Myocyte (in vitro differentiated cells): ENCODE measurements around the gene GPR37. TPM values are rescaled to one million over a fixed set of nuclear protein-coding genes. Genes with fewer than 3 reads are reported as not detected.

Source experiments
- DNase-seq: peaks from one replicate; pipeline ENCODE4 v3.0.0-alpha.2; 2012; ENCODE audit warnings: low read depth
- polyA plus RNA-seq: library from polyadenylated mRNA; unstranded; fragments of >200 nt; gene quantifications from one replicate; pipeline ENCODE4 v1.2.1, GENCODE V29; 2012; ENCODE audit warnings: missing spikeins
- total RNA-seq: library from RNA; depleted of rRNA; stranded (reverse); fragments of >200 nt; gene quantifications from 2 replicates; pipeline ENCODE4 v1.2.3, GENCODE V29; 2014

Gene GPR37
- 0.42 and 0.62 TPM in 2 replicates for total RNA-seq
- 0.03 TPM for polyA plus RNA-seq

- DNase-seq, result peak; percentile 41
These were observed at the start of gene GPR37 for GRCh38 chr7:124765401-124766352. GPR37 (minus strand) TSS chr7:124765792; CDS start chr7:124764976, 816 bp downstream.

- no peak for DNase-seq
These were observed 48.6 kb upstream of the GPR37 start for GRCh38 chr7:124813994-124814798.

GRCh38 chr7:124812764-124813163 lies 47.2 kb upstream of the GPR37 start:
- no peak for DNase-seq

GRCh38 chr7:124811341-124811740 lies 45.7 kb upstream of the GPR37 start:
- DNase-seq, result no peak

- DNase-seq, result no peak
These were observed 45.0 kb upstream of the GPR37 start for GRCh38 chr7:124810605-124811004.

GRCh38 chr7:124808206-124808605 lies 42.6 kb upstream of the GPR37 start:
- DNase-seq, result no peak

- no peak for DNase-seq
These were observed 35.8 kb upstream of the GPR37 start for GRCh38 chr7:124801330-124801895.

GRCh38 chr7:124800386-124800785 lies 34.8 kb upstream of the GPR37 start:
- no peak for DNase-seq

- no peak for DNase-seq
These were observed 33.9 kb upstream of the GPR37 start for GRCh38 chr7:124799448-124799847.

- DNase-seq, result no peak
These were observed 31.2 kb upstream of the GPR37 start for GRCh38 chr7:124796771-124797170.

- no peak for DNase-seq
These were observed 27.1 kb upstream of the GPR37 start for GRCh38 chr7:124792696-124793095.

- DNase-seq, result no peak
These were observed 26.4 kb upstream of the GPR37 start for GRCh38 chr7:124792002-124792401.

GRCh38 chr7:124791426-124791825 lies 25.8 kb upstream of the GPR37 start:
- DNase-seq, result no peak

- DNase-seq, result no peak
These were observed 25.1 kb upstream of the GPR37 start for GRCh38 chr7:124790645-124791044.

GRCh38 chr7:124785994-124786393 lies 20.4 kb upstream of the GPR37 start:
- DNase-seq, result no peak

- peak; percentile 61 for DNase-seq
These were observed 19.6 kb upstream of the GPR37 start for GRCh38 chr7:124784879-124785818.

GRCh38 chr7:124783271-124783670 lies 17.7 kb upstream of the GPR37 start:
- no peak for DNase-seq

- no peak for DNase-seq
These were observed 16.5 kb upstream of the GPR37 start for GRCh38 chr7:124781907-124782734.

- no peak for DNase-seq
These were observed 15.8 kb upstream of the GPR37 start for GRCh38 chr7:124781418-124781817.

- DNase-seq, result no peak
These were observed 15.0 kb upstream of the GPR37 start for GRCh38 chr7:124780608-124781007.
